GM21528 (cell line): ENCODE data around the gene IDUA.
"Not testable (repeated sequence)": the region's sequence is repeated elsewhere in the genome, so short reads cannot be mapped to it uniquely, and the experiment has no call there.

Experiments
- ATAC-seq: cut with Tn5 transposase; IDR thresholded peaks from one replicate; pipeline ENCODE4 v1.9.1; 2021; ENCODE audit warnings: mild to moderate bottlenecking, moderate library complexity; ENCODE audit not compliant: unreplicated experiment, low FRiP score

IDUA gene

GRCh38 chr4:1042352-1043055 is 55.7 kb downstream of the IDUA start:
- no peak for ATAC-seq

GRCh38 chr4:1043162-1043561 is 56.3 kb downstream of the IDUA start:
- ATAC-seq: no peak

- ATAC-seq: no peak
Observed at GRCh38 chr4:1043651-1044468, 57.0 kb downstream of the IDUA start.

- ATAC-seq: no peak
Observed at GRCh38 chr4:1044469-1045192, 57.8 kb downstream of the IDUA start.

GRCh38 chr4:1045193-1045594 is 58.4 kb downstream of the IDUA start:
- no peak for ATAC-seq

GRCh38 chr4:1045595-1046201 is 58.9 kb downstream of the IDUA start:
- ATAC-seq: no peak

- not testable (repeated sequence) for ATAC-seq
Observed at GRCh38 chr4:1046581-1047011, 59.8 kb downstream of the IDUA start.

- no peak for ATAC-seq
Observed at GRCh38 chr4:1047106-1047975, 60.5 kb downstream of the IDUA start.

- ATAC-seq: no peak
Observed at GRCh38 chr4:1047976-1048772, 61.3 kb downstream of the IDUA start.

GRCh38 chr4:1048773-1049590 is 62.1 kb downstream of the IDUA start:
- ATAC-seq: no peak

- ATAC-seq: no peak
Observed at GRCh38 chr4:1049591-1049905, 62.7 kb downstream of the IDUA start.

GRCh38 chr4:1050486-1051213 is 63.8 kb downstream of the IDUA start:
- ATAC-seq: no peak

GRCh38 chr4:1051472-1051871 is 64.6 kb downstream of the IDUA start:
- ATAC-seq: no peak

GRCh38 chr4:1052231-1052671 is 65.4 kb downstream of the IDUA start:
- ATAC-seq: no peak

GRCh38 chr4:1053080-1053661 is 66.3 kb downstream of the IDUA start:
- ATAC-seq: no peak

- not testable (repeated sequence) for ATAC-seq
Observed at GRCh38 chr4:1053891-1054290, 67.0 kb downstream of the IDUA start.
